B cell (primary cell): ENCODE data around the gene CACNA1D. TPM values are rescaled to one million over a fixed set of nuclear protein-coding genes. Genes with fewer than 3 reads are reported as not detected.

Experiments
- ATAC-seq: fragments of 200-7000 bp; cut with Tn5 transposase; one replicate; pipeline ENCODE4 v1.10.0; 2021; ENCODE audit warnings: low read depth, mild to moderate bottlenecking, moderate number of reproducible peaks, moderate library complexity
- CTCF ChIA-PET: fragments of 350-600 bp; sonication (Branson Sonifier 250); formaldehyde crosslinking; loops from one replicate; lab custom pipeline; 2021; ENCODE audit warnings: antibody characterized with exemption, inconsistent platforms; lab: Charles Lee
- POLR2A ChIA-PET: fragments of 350-600 bp; sonication (Branson Sonifier 250); formaldehyde crosslinking; loops from one replicate; lab custom pipeline; 2021; ENCODE audit warnings: antibody characterized with exemption; lab: Charles Lee
- DNase-seq: peaks from one replicate; pipeline ENCODE4 v3.0.0; 2013
- H2AFZ ChIP-seq: 2 replicates; pipeline ENCODE4 v1.6.1; 2012; ENCODE audit warnings: mild to moderate bottlenecking, low read depth, low read length; ENCODE audit not compliant: insufficient read depth, poor library complexity, severe bottlenecking
- H3K27ac ChIP-seq, 2 donors: 1 replicate in 1 of 2; 2 replicates in 1 of 2; pipeline ENCODE4 v1.5.1; 2012 to 2013; ENCODE audit warnings: low read length in 2 of 2, mild to moderate bottlenecking in 2 of 2, moderate library complexity in 1 of 2
- H3K27me3 ChIP-seq, 4 experiments: fragments of 200-600 bp in 1 of 4; sonication (generic) in 1 of 4; replicated peaks in 1 of 4; 1 replicate in 2 of 4; 2 replicates in 2 of 4; pipeline versions ENCODE4 v1.6.1 to v1.7.0; 2013 to 2016; ENCODE audit warnings: low read length in 3 of 4, mild to moderate bottlenecking in 2 of 4, mixed read lengths in 1 of 4, moderate library complexity in 1 of 4; ENCODE audit not compliant: insufficient read depth in 4 of 4, control insufficient read depth in 3 of 4; ENCODE audit errors: control extremely low read depth in 1 of 4
- H3K36me3 ChIP-seq, 2 experiments: replicated peaks in 1 of 2; 1 replicate in 1 of 2; 2 replicates in 1 of 2; pipeline versions ENCODE4 v1.6.1 to v1.7.1; 2013; ENCODE audit warnings: low read length in 1 of 2; ENCODE audit not compliant: insufficient read depth in 2 of 2, control insufficient read depth in 1 of 2; ENCODE audit errors: control extremely low read depth in 1 of 2, extremely low read depth in 1 of 2
- H3K4me1 ChIP-seq, 2 donors: fragments of 200-600 bp in 1 of 2; sonication (generic) in 1 of 2; 1 replicate in 1 of 2; 2 replicates in 1 of 2; pipeline versions ENCODE4 v1.5.1 to v1.6.1; 2013 to 2017; ENCODE audit warnings: low read length in 2 of 2; ENCODE audit not compliant: control insufficient read depth in 2 of 2, insufficient read depth in 2 of 2
- H3K4me2 ChIP-seq: replicated peaks from 2 replicates; pipeline ENCODE3; 2012; ENCODE audit warnings: mild to moderate bottlenecking, low read depth, low read length; ENCODE audit not compliant: poor library complexity, severe bottlenecking
- H3K4me3 ChIP-seq, 5 experiments: fragments of 200-600 bp in 1 of 5; sonication (generic) in 1 of 5; 1 replicate in 3 of 5; 2 replicates in 2 of 5; pipeline versions ENCODE4 v1.5.1 to v1.7.0; 2011 to 2016; ENCODE audit warnings: low read length in 4 of 5, mild to moderate bottlenecking in 4 of 5, low read depth in 2 of 5, control low read depth in 1 of 5, moderate library complexity in 1 of 5; ENCODE audit not compliant: insufficient read depth in 1 of 5; ENCODE audit errors: control extremely low read depth in 1 of 5, extremely low read depth in 1 of 5
- H3K79me2 ChIP-seq: fragments of 200-600 bp; sonication (generic); one replicate; pipeline ENCODE4 v1.6.0; 2016; ENCODE audit warnings: low read length; ENCODE audit not compliant: control insufficient read depth, insufficient read depth
- H3K9ac ChIP-seq: fragments of 200-600 bp; sonication (generic); 2 replicates; pipeline ENCODE4 v1.6.1; 2017; ENCODE audit warnings: mild to moderate bottlenecking, low read length, moderate library complexity
- H3K9me3 ChIP-seq, 3 donors: one replicate each; pipeline versions ENCODE4 v1.6.1 to v1.7.1; 2013; ENCODE audit warnings: low read length in 2 of 3; ENCODE audit not compliant: control insufficient read depth in 2 of 3, insufficient read depth in 1 of 3; ENCODE audit errors: control extremely low read depth in 1 of 3
- H4K20me1 ChIP-seq: 2 replicates; pipeline ENCODE4 v1.6.0; 2012; ENCODE audit warnings: mild to moderate bottlenecking, low read length; ENCODE audit not compliant: insufficient read depth, control insufficient read depth, poor library complexity, severe bottlenecking
- H3K27ac Mint-ChIP-seq: one replicate; pipeline ENCODE4 v1.8.0; 2021; ENCODE audit warnings: mixed read lengths
- H3K27me3 Mint-ChIP-seq: one replicate; pipeline ENCODE4 v1.8.0; 2021; ENCODE audit warnings: mixed read lengths
- H3K4me1 Mint-ChIP-seq: one replicate; pipeline ENCODE4 v1.8.0; 2021; ENCODE audit warnings: mixed read lengths
- H3K4me3 Mint-ChIP-seq: one replicate; pipeline ENCODE4 v1.8.0; 2021; ENCODE audit warnings: mixed read lengths
- H3K9me3 Mint-ChIP-seq: one replicate; pipeline ENCODE4 v1.8.0; 2022; ENCODE audit warnings: mixed read lengths; ENCODE audit not compliant: insufficient read depth
- CTCF ChIP-seq: fragments of 200-600 bp; IDR thresholded peaks from one replicate; pipeline ENCODE4 v1.8.0; 2022; ENCODE audit warnings: antibody characterized with exemption, mild to moderate bottlenecking
- EZH2 ChIP-seq: IDR thresholded peaks from 2 replicates; pipeline ENCODE4 v1.6.1; 2012; ENCODE audit warnings: borderline replicate concordance, low read depth, mild to moderate bottlenecking, moderate library complexity, low read length; ENCODE audit not compliant: insufficient read depth, poor library complexity, severe bottlenecking
- WGBS: methylation state at CpG from one replicate; pipeline ENCODE4 v1.1.5; 2013; ENCODE audit warnings: missing lambda C conversion rate; ENCODE audit not compliant: insufficient coverage; 5-methylcytosine and 5-hydroxymethylcytosine counted together
- intact Hi-C: fragments of 100-400 bp; cut with micrococcal nuclease; formaldehyde crosslinking; loops from one replicate; pipeline ENCODE4 v1.10.0; 2022
- polyA plus RNA-seq: library from polyadenylated mRNA; depleted of rRNA; stranded (reverse); fragments of >200 nt; gene quantifications from 2 replicates; pipeline ENCODE4 v1.2.3, GENCODE V29; 2012
- total RNA-seq, 2 donors: library from RNA; stranded (reverse); fragments of 120-200 nt in 1 of 2; gene quantifications; 1 replicate in 1 of 2; 2 replicates in 1 of 2; pipeline versions ENCODE4 v1.2.3 to v1.2.4, GENCODE V29; 2013 to 2022

The CACNA1D gene
- total and polyA plus RNA-seq, 2 donors (not counting 1 experiment from before 2014, with no cell fraction given): 0.06 to 0.07 TPM

GRCh38 chr3:53650424-53650823 is 156.0 kb downstream of the CACNA1D start:
- H3K27me3 ChIP-seq: peaks cover 0 to 3% (median 0%) of the 10 kb centered on the region in 4 experiments
- ATAC-seq: no peak
- Mint-ChIP-seq H3K27me3 (peaks cover 9% of the 10 kb centered on the region), H3K9me3 (peaks cover 11% of the 10 kb centered on the region), H3K4me3 (no peak overlapping the region), H3K4me1 (peaks cover 14% of the 10 kb centered on the region), H3K27ac (no peak overlapping the region)
- intact Hi-C loops: no loop called here
- TF ChIP-seq CTCF: no peak
- no peak for TF ChIP-seq EZH2
- H3K4me2 ChIP-seq: no peak overlapping the region
- ChIA-PET CTCF (no interaction called here), POLR2A (no interaction called here)
- no peak overlapping the region for H3K27ac ChIP-seq
- 68% methylated on average over 2 of the region's 5 CpGs for WGBS
- H3K9me3 ChIP-seq: peaks cover 0 to 12% (median 8%) of the 10 kb centered on the region in 3 donors
- H2AFZ ChIP-seq: no peak overlapping the region
- H3K36me3 ChIP-seq: no peaks in the 10 kb centered on the region
- H4K20me1 ChIP-seq: no peaks in the 10 kb centered on the region
- no peak for DNase-seq
- H3K4me3 ChIP-seq: no peak overlapping the region
- no peak overlapping the region for H3K9ac ChIP-seq
- peaks cover 0 to 8% of the 10 kb centered on the region in 2 donors for H3K4me1 ChIP-seq
- no peaks in the 10 kb centered on the region for H3K79me2 ChIP-seq

- H3K4me3 Mint-ChIP-seq: no peak overlapping the region
- Histone ChIP-seq H3K79me2 (no peaks in the 10 kb centered on the region), H3K36me3 (no peaks in the 10 kb centered on the region), H3K4me2 (no peak overlapping the region), H2AFZ (no peak overlapping the region), H3K4me1 (peaks cover 0 to 8% of the 10 kb centered on the region in 2 donors), H4K20me1 (no peaks in the 10 kb centered on the region), H3K27me3 (no peaks in the 10 kb centered on the region), H3K4me3 (no peak overlapping the region), H3K9ac (no peak overlapping the region), H3K27ac (no peak overlapping the region), H3K9me3 (peaks cover 0 to 12% (median 8%) of the 10 kb centered on the region in 3 donors)
- no peak overlapping the region for H3K27ac Mint-ChIP-seq
- WGBS: no CpG with 5 or more reads among the region's 5 CpGs
- H3K4me1 Mint-ChIP-seq: peaks cover 14% of the 10 kb centered on the region
- CTCF ChIA-PET: no interaction called here
- TF ChIP-seq EZH2 (no peak), CTCF (no peak)
- DNase-seq: no peak
- H3K27me3 Mint-ChIP-seq: peaks cover 4% of the 10 kb centered on the region
- intact Hi-C loops: no loop called here
- peaks cover 11% of the 10 kb centered on the region for H3K9me3 Mint-ChIP-seq
- no peak for ATAC-seq
- POLR2A ChIA-PET: no interaction called here
Observed at GRCh38 chr3:53650928-53651661, 156.7 kb downstream of the CACNA1D start.
